ENCODE measurements around the gene KRT76.

Gene KRT76

GRCh38 chr12:52812749-52813148 is 35.6 kb upstream of the KRT76 start:
- Histone ChIP-seq H3K36me3 (ENCODE audit: insufficient read depth, low read length) (no peaks in the 10 kb centered on the region), H3K27ac (ENCODE audit: low read length) (no peak overlapping the region), H3K9me3 (ENCODE audit: insufficient read depth, low read length, severe bottlenecking) (no peaks in the 10 kb centered on the region), H3K79me2 (ENCODE audit: insufficient read depth, low read length) (no peaks in the 10 kb centered on the region), H3K9ac (ENCODE audit: low read depth, low read length) (no peak overlapping the region), H3K4me3 (ENCODE audit: low read depth in 1 of 2, low read length in 2 of 2) (no peak overlapping the region), H4K20me1 (ENCODE audit: insufficient read depth, low read length) (0 out of 2 replicates have a peak, but pooled peaks cover 3% of the 10 kb centered on the region), H3K4me2 (ENCODE audit: insufficient read depth, low read length) (no peak overlapping the region), H2AFZ (ENCODE audit: low read depth, low read length) (no peak overlapping the region), H3K4me1 (ENCODE audit: insufficient read depth, low read length) (no peaks in the 10 kb centered on the region), H3K27me3 (ENCODE audit: insufficient read depth, low read length, poor library complexity) (peaks cover 7% of the 10 kb centered on the region)
- ATAC-seq (ENCODE audit: insufficient read depth, low read depth), result no peak
- no peak for DNase-seq
- no peak for TF ChIP-seq EZH2 (IDR thresholded peaks at IDR 0.05; ENCODE audit: borderline replicate concordance, low read depth, low read length, severe bottlenecking)
- no peak for TF ChIP-seq CTCF (IDR thresholded peaks at IDR 0.05; ENCODE audit: borderline replicate concordance, extremely low read depth, low read length, poor library complexity, severe bottlenecking)

GRCh38 chr12:52812073-52812400 is 34.9 kb upstream of the KRT76 start:
- Histone ChIP-seq H3K4me2 (ENCODE audit: insufficient read depth, low read length) (no peak overlapping the region), H3K9me3 (ENCODE audit: insufficient read depth, low read length, severe bottlenecking) (no peaks in the 10 kb centered on the region), H3K36me3 (ENCODE audit: insufficient read depth, low read length) (no peaks in the 10 kb centered on the region), H3K27me3 (ENCODE audit: insufficient read depth, low read length, poor library complexity) (peaks cover 2% of the 10 kb centered on the region), H3K27ac (ENCODE audit: low read length) (no peak overlapping the region), H2AFZ (ENCODE audit: low read depth, low read length) (no peak overlapping the region), H3K4me1 (ENCODE audit: insufficient read depth, low read length) (no peaks in the 10 kb centered on the region), H3K9ac (ENCODE audit: low read depth, low read length) (no peak overlapping the region), H3K4me3 (ENCODE audit: low read depth in 1 of 2, low read length in 2 of 2) (no peak overlapping the region), H4K20me1 (ENCODE audit: insufficient read depth, low read length) (0 out of 2 replicates have a peak, but pooled peaks cover 3% of the 10 kb centered on the region), H3K79me2 (ENCODE audit: insufficient read depth, low read length) (no peaks in the 10 kb centered on the region)
- no peak for DNase-seq
- TF ChIP-seq EZH2 (IDR thresholded peaks at IDR 0.05; ENCODE audit: borderline replicate concordance, low read depth, low read length, severe bottlenecking) (no peak), CTCF (IDR thresholded peaks at IDR 0.05; ENCODE audit: borderline replicate concordance, extremely low read depth, low read length, poor library complexity, severe bottlenecking) (no peak)
- ATAC-seq (ENCODE audit: insufficient read depth, low read depth), result no peak

GRCh38 chr12:52811191-52812072 is 34.3 kb upstream of the KRT76 start:
- no peak overlapping the region for H3K9ac ChIP-seq (ENCODE audit: low read depth, low read length)
- no peaks in the 10 kb centered on the region for H3K36me3 ChIP-seq (ENCODE audit: insufficient read depth, low read length)
- no peak overlapping the region for H3K4me3 ChIP-seq (ENCODE audit: low read depth in 1 of 2, low read length in 2 of 2)
- H3K27ac ChIP-seq (ENCODE audit: low read length), result no peak overlapping the region
- H3K79me2 ChIP-seq (ENCODE audit: insufficient read depth, low read length), result no peaks in the 10 kb centered on the region
- ATAC-seq (ENCODE audit: insufficient read depth, low read depth) (no peak), DNase-seq (no peak)
- no peaks in the 10 kb centered on the region for H3K4me1 ChIP-seq (ENCODE audit: insufficient read depth, low read length)
- no peak overlapping the region for H3K4me2 ChIP-seq (ENCODE audit: insufficient read depth, low read length)
- TF ChIP-seq CTCF (IDR thresholded peaks at IDR 0.05; ENCODE audit: borderline replicate concordance, extremely low read depth, low read length, poor library complexity, severe bottlenecking), result no peak
- TF ChIP-seq EZH2 (IDR thresholded peaks at IDR 0.05; ENCODE audit: borderline replicate concordance, low read depth, low read length, severe bottlenecking), result no peak
- H4K20me1 ChIP-seq (ENCODE audit: insufficient read depth, low read length), result 0 out of 2 replicates have a peak, but pooled peaks cover 3% of the 10 kb centered on the region
- H3K9me3 ChIP-seq (ENCODE audit: insufficient read depth, low read length, severe bottlenecking), result no peaks in the 10 kb centered on the region
- no peak overlapping the region for H2AFZ ChIP-seq (ENCODE audit: low read depth, low read length)
- peaks cover 2% of the 10 kb centered on the region for H3K27me3 ChIP-seq (ENCODE audit: insufficient read depth, low read length, poor library complexity)

All from DND-41 (cell line).